HG03066 (cell line): Measurements from ENCODE around the gene INPPL1.
"Not testable (repeated sequence)": the region's sequence is repeated elsewhere in the genome, so short reads cannot be mapped to it uniquely, and the experiment has no call there.

Experiments
- ATAC-seq: cut with Tn5 transposase; IDR thresholded peaks from one replicate; pipeline ENCODE4 v1.9.1; 2021; ENCODE audit warnings: low read depth; ENCODE audit not compliant: unreplicated experiment

INPPL1 gene, protein sequence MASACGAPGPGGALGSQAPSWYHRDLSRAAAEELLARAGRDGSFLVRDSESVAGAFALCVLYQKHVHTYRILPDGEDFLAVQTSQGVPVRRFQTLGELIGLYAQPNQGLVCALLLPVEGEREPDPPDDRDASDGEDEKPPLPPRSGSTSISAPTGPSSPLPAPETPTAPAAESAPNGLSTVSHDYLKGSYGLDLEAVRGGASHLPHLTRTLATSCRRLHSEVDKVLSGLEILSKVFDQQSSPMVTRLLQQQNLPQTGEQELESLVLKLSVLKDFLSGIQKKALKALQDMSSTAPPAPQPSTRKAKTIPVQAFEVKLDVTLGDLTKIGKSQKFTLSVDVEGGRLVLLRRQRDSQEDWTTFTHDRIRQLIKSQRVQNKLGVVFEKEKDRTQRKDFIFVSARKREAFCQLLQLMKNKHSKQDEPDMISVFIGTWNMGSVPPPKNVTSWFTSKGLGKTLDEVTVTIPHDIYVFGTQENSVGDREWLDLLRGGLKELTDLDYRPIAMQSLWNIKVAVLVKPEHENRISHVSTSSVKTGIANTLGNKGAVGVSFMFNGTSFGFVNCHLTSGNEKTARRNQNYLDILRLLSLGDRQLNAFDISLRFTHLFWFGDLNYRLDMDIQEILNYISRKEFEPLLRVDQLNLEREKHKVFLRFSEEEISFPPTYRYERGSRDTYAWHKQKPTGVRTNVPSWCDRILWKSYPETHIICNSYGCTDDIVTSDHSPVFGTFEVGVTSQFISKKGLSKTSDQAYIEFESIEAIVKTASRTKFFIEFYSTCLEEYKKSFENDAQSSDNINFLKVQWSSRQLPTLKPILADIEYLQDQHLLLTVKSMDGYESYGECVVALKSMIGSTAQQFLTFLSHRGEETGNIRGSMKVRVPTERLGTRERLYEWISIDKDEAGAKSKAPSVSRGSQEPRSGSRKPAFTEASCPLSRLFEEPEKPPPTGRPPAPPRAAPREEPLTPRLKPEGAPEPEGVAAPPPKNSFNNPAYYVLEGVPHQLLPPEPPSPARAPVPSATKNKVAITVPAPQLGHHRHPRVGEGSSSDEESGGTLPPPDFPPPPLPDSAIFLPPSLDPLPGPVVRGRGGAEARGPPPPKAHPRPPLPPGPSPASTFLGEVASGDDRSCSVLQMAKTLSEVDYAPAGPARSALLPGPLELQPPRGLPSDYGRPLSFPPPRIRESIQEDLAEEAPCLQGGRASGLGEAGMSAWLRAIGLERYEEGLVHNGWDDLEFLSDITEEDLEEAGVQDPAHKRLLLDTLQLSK

DNA sequence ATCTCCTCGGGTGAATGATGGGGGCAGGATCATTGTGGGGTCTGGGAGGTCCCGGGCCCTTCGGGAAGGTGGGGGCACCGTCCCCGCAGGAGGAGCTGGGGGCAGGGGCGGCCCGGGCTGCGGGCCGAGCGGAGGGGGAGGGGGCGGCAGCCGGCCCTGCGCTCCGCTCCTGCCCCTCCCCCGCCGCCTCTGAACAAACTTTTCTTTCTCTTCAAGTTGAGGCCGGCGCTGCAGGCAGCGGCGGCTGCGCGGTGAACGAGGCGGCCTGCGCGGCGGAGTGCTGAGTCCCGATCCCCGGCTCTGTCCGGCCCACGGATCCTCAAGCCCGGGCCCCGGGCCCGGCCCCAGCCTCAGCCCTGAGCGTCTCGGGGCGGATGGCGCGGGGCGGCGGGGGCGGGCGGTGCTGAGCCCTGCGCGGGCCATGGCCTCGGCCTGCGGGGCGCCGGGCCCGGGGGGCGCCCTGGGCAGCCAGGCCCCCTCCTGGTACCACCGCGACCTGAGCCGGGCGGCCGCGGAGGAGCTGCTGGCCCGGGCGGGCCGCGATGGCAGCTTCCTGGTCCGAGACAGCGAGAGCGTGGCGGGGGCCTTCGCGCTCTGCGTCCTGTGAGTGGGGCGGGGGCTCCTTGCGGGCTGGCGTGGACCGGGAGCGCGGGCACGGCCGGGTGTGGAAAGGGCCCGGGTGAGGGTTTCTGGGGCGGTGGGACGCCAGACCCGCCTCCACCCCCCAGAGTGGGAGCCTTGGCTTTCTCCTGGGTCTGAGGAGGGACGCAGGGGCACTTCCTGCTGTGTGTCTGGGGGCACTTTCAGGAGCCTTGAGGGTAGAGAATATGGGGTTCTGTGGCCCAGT is at the start of gene INPPL1:
Gene INPPL1, plus strand, starts transcription at position 204 of the 847 bp plus-strand sequence. Its CDS starts 218 bp downstream, at position 422.
- ATAC-seq = no peak

DNA sequence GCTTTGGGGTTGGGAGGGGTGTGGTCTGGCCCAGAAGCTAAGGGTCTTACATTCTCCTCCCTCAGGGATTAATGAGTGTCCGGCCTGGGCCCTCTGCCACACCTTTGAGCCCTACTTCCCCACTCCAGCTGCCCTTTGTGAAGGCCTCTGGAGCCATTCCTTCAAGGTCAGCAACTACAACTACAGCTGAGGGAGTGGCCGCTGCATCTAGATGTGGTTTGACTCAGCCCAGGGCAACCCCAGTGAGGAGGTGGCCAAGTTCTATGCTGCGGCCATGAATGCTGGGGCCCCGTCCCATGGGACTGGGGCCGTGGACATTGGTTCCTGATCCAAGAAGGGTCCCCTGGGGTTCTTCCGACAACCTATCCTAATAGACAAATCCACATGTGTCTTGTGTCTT is 46.9 kb upstream of the INPPL1 start:
- no peak for ATAC-seq

DNA sequence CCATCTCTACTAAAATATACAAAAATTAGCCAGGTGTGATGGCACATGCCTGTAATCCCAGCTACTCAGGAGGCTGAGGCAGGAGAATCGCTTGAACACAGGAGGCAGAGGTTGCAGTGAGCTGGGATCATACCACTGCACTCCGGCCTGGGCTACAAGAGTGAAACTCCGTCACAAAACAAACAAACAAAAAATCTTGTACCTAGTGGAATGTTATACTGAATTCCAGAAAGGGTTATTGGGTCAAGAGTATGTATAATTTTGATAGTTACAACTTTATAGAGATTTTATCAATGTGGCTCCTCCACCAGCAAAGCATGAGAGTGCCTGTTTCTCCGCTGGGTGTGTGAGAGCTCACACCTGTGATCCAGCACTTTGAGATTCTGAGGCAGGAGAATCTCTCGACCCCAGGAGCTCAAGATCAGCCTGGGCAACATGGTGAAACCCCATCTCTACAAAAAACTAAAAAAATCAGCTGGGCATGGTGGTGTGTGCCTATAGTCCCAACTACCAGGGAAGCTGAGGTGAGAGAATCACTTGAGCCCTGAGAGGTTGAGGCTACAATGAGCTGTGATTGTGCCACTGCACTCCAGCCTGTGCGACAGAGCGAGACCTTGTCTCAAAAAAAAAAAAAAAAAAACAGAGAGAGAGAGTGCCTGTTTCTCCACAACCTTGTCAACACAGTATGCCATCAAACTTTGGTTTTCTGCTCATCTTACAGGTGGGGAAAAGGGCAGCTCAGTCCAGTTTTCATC is 45.3 kb upstream of the INPPL1 start:
- no peak for ATAC-seq

DNA sequence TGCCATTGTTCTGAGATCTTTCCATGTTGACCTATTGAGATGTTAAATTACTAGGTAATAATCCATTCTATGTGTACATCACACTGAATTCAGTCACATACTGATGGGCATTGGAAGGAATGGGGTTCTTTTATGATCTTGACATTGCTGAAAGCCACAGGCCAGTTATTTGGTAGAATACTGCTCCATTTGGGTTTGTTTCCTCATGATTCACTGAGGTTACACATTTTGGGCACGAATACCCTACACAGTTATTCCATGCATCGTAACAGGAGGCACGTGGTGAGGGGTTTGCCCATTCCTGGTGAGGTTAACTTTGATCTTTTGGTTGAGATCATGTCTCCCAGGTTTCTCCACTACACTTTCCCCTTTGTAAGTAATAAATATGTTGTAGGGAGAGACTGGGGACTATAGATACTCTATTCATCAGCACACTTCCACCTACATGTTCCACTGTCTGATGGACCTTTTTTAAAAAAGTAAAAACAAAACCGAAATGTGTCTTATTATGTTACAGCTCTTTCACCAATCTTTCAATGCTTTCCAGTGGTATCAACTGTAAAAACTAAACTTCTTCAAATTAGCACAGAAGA is 44.7 kb upstream of the INPPL1 start:
- ATAC-seq = no peak

DNA sequence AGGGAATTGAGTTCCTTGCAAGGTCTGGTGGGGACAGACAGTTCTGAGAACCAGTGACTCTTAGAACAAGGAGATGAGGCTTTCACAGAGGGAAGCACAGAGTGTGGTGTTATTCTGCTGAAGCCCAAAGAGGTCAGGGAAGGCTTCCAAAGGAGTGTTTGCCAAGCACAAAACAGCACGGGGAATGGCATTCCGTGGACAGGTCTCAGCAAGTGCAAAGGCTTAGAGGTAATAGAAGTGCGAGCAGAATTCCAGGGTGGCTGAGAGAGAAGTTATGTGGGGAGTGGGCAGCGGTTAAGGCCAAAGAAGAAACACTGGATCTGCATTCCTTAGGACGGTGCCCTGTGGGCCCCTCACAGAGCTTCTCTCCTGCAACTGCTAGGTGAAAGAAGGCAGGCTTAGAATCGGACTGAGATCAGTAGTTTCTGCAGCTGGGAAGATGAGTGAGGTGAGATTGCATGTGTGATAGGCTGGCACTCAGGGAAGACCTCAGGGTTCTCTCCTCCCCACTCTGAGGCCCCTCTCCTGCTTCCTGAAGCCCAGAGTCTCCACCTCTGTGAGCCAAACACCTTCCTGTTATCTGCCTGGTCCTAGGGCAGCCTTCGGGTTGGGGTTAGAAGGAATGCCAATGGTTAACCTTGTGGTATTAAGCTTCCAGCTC is 43.5 kb upstream of the INPPL1 start:
- not testable (repeated sequence) for ATAC-seq

DNA sequence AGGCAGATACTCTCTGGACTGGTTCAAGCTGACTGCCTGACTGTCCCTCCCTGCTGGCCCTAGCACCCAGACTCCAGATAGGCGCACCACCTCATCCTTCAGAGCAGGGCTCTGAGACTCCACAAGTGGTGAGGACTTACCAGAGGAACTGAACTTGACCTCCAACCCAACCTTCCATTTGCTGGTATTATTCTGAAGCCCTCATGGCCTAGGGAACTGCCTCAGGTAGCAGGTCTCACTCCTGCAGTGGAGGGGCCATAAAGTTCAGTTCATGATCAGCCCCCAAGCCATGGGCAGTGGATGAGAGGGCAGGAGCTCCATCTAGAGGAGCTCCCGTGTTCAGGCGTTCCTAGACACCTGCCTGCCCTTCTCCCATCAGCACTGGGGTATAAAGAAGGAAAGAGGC is 43.0 kb upstream of the INPPL1 start:
- not testable (repeated sequence) for ATAC-seq

DNA sequence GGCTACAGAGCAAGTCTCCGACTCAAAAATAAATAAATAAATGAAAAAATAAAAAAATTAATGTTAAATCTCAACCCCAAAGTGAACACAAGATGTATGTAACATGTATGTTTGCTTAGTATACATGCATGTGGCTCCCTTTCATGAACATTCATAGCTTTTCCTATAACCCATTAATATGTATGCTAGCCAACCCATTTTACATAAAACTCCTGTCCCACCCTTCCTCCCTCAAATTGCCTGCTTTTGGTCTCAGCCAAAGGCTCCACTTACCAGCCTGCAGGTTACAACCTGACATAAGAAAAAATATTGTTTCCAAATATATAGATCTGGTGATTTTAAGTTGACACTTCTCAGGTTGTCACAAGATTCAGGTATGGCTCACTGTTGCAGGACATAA is 36.3 kb upstream of the INPPL1 start:
- no peak for ATAC-seq

DNA sequence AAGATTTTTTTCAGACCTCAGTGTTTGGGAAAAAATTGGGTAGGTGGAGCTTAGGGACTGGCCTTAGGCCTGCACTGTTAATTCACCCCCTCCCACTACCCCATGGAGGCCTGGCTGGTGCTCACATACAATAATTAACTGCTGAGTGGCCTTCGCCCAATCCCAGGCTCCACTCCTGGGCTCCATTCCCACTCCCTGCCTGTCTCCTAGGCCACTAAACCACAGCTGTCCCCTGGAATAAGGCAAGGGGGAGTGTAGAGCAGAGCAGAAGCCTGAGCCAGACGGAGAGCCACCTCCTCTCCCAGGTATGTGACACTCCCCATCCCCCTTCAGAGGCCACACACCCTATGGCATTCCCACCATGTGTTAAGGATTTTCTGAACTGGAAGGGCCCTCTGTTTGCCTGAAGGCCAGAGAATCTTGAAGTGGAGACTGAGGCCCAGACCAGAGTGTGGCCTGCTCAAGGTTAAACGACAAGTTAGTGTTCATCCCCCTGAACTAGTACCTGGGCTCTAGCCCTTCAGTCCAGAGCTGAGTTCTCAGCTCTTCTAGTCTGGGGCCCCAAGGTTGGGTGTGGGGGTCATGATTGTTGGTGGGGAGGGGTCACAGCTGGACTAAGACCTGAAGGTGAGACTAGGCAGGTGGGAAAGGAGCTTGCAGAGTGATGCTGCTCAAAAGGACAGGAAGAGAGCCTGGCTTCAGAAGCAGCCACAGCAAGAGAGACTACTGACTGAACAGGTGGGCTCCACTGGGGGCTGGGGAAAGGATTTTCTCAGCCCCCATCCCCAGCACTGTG is 34.9 kb upstream of the INPPL1 start:
- ATAC-seq = no peak

DNA sequence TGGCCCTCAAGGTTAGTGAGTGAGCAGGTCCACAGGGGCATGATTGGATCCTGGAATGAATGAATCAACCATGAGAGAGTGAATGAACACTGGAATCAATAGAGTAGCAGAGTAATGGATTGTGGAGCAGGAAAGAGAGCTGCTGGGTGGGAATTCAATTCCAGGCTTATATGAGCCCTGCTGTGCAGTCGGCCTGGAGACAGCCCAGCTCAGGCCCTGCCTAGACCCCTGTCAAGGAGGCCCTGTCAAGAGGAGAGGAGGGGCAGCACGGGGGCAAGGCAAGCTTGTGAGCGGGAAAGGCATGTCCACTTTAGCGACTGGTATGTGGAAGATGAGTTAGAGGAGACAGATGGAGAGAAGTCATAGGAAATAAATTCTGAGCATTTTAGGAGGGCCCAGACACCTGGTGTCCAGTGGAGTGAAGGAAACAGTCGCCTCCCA is 33.9 kb upstream of the INPPL1 start:
- ATAC-seq = no peak

DNA sequence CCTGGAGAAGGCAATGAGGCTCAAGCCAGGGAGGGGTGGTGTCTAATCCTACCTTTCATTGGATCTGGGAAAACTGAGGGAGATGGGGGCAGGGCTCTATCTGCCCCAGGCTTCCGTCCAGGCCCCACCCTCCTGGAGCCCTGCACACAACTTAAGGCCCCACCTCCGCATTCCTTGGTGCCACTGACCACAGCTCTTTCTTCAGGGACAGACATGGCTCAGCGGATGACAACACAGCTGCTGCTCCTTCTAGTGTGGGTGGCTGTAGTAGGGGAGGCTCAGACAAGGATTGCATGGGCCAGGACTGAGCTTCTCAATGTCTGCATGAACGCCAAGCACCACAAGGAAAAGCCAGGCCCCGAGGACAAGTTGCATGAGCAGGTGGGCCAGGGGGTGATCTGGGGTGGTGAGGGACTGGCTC is 32.6 kb upstream of the INPPL1 start, which contains the start of gene FOLR1:
Gene FOLR1, plus strand, starts transcription at position 180 of the 421 bp plus-strand sequence. Its CDS starts 34 bp downstream, at position 214.
- no peak for ATAC-seq

DNA sequence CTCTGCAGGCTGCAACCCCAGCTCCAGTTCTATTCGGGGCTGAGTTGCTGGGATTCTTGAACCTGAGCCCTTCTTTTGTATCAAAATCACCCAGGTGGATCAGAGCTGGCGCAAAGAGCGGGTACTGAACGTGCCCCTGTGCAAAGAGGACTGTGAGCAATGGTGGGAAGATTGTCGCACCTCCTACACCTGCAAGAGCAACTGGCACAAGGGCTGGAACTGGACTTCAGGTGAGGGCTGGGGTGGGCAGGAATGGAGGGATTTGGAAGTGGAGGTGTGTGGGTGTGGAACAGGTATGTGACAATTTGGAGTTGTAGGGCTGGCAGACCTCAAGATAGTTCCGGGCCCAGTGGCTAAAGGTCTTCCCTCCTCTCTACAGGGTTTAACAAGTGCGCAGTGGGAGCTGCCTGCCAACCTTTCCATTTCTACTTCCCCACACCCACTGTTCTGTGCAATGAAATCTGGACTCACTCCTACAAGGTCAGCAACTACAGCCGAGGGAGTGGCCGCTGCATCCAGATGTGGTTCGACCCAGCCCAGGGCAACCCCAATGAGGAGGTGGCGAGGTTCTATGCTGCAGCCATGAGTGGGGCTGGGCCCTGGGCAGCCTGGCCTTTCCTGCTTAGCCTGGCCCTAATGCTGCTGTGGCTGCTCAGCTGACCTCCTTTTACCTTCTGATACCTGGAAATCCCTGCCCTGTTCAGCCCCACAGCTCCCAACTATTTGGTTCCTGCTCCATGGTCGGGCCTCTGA is 28.9 kb upstream of the INPPL1 start:
- no peak for ATAC-seq

DNA sequence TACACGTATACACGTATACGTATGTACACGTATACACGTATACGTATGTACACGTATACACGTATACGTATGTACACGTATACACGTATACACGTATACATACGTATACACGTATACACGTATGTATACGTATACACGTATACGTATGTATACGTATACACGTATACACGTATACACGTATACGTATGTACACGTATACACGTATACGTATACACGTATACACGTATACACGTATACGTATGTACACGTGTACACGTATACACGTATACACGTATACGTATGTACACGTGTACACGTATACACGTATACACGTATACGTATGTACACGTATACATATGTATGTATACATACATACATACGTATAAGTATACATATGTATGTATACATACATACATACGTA is 23.1 kb upstream of the INPPL1 start:
- not testable (repeated sequence) for ATAC-seq

DNA sequence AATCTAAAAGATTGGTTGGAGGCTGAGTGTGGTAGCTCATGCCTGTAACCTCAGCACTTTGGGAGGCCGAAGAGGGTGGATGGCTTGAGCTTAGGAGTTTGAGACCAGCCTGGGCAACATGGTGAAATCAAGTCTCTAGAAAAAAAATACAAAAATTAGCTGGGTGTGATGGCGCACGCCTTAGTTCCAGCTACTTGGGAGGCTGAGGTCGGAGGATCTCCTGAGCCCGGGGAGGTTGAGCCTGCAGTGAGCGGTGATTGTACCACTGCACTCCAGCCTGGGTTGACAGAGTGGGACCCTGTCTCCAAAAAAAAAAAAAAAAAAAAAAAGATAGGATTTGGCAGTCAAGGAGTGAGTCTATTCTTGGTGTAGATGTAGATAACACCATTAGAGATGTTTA is 22.0 kb upstream of the INPPL1 start:
- ATAC-seq = no peak

DNA sequence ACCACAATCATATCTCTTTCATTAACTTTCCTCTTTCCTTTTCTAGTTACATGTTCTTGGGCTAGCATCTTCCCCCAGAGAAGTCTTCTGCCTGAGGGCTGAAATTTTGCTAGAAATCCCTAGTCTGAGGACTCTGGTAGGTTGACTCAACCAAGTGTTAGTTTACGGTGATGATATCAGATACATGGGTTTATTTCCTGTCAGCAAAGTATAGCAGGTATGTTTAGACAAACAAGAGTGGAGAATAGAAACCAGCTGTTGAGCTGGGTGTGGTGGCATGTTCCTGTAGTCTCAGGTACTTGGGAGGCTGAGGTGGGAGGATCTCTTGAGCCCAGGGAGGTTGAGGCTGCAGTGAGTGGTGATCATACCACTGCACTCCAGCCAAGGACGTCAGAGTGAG is 21.4 kb upstream of the INPPL1 start:
- no peak for ATAC-seq

DNA sequence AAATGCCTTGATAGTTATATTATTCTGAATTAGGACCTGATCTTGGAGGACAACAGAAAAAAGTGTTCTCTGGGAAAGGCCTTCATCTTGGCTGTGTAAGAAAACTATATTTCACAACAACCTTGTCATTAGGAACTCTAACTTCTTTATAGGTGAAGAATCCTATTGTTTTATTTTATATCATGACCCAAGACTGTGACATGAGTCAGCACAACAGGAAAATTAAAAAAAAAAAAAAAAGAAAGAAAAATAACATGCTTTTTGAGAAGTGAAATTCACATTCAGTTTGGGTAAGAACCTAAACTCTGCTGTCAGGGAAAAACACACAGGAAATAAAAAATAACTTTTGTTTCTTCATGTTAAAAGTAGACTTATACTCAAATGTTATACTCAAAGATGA is 19.7 kb upstream of the INPPL1 start:
- ATAC-seq = no peak

DNA sequence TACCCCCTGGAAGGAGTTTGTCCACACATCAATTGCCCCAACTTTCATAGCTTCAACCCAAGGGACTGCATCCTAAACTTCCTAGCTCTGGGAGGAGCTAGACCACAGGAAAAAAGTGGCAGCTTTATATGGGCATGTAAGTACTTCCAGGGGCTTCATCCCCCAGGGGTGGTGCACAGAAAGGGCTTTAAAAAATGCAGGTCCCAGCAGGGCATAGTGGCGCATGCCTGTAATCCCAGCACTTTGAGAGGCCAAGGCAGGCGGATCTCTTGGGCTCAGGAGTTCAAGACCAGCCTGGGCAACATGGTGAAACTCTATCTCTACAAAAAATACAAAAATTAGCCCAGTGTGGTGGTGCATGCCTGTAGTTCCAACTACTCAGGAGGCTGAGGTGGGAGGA is 17.8 kb upstream of the INPPL1 start:
- ATAC-seq = not testable (repeated sequence)

DNA sequence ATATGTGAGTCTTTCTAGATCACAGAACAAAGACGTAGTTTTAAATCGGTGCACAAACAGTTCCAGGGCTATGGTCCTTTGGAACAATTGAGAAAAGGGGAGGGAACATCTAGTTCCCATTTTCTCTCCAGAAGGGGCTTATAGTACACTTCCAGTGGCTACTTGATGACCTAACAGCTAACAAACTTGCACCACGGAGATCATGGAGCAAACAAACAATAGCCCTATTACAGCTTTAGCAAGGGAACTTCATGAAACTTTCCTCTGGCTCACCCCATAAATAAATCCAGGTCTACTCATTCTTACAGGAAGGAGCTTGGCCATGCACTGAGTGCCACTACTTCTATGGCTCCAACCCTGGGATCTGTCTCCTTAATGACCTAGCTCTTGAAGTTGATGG is 16.3 kb upstream of the INPPL1 start:
- ATAC-seq = no peak
